Stomach (tissue), 9 donors: ENCODE measurements around the gene PCGF2. TPM values are rescaled to one million over a fixed set of nuclear protein-coding genes. Genes with fewer than 3 reads are reported as not detected.
"Not testable (repeated sequence)": the region's sequence is repeated elsewhere in the genome, so short reads cannot be mapped to it uniquely, and the experiment has no call there.

Experiments used
- DNase-seq, 2 donors: peaks; one replicate each; pipeline versions ENCODE4 v3.0.0 to v3.0.0-alpha.2; 2013 to 2019
- H3K27ac ChIP-seq, 5 donors: fragments of 200-600 bp in 4 of 5; sonication (generic) in 4 of 5; one replicate each; pipeline ENCODE4 v1.5.1; 2013 to 2019; ENCODE audit warnings: mild to moderate bottlenecking in 1 of 5, moderate library complexity in 1 of 5
- H3K27me3 ChIP-seq, 3 donors: fragments of 200-600 bp; sonication (generic); one replicate each; pipeline ENCODE4 v1.5.1; 2017 to 2019; ENCODE audit warnings: mixed run types in 1 of 3
- H3K36me3 ChIP-seq, 4 donors: fragments of 200-600 bp; sonication (generic); 1 replicate in 3 of 4; 2 replicates in 1 of 4; pipeline ENCODE4 v1.5.1; 2016 to 2019
- H3K4me1 ChIP-seq, 4 donors: fragments of 200-600 bp; sonication (generic); one replicate each; pipeline ENCODE4 v1.5.1; 2016 to 2019
- H3K4me3 ChIP-seq, 4 donors: fragments of 200-600 bp; sonication (generic) in 3 of 4; one replicate each; pipeline ENCODE4 v1.5.1; 2016 to 2019; ENCODE audit warnings: mild to moderate bottlenecking in 1 of 4
- H3K9me3 ChIP-seq, 4 donors: fragments of 200-600 bp; sonication (generic); one replicate each; pipeline ENCODE4 v1.5.1; 2016 to 2019
- EP300 ChIP-seq: sonication (generic); formaldehyde crosslinking; IDR thresholded peaks from one replicate; pipeline ENCODE4 v1.6.1; 2017; ENCODE audit warnings: antibody characterized with exemption
- POLR2A ChIP-seq, 4 donors: fragments of 450-650 bp; IDR thresholded peaks; one replicate each; pipeline ENCODE4 v1.6.1; 2016; ENCODE audit warnings: antibody characterized with exemption in 4 of 4, control low read depth in 2 of 4, mild to moderate bottlenecking in 1 of 4, moderate library complexity in 1 of 4
- POLR2AphosphoS5 ChIP-seq, 3 donors: sonication (generic); formaldehyde crosslinking; IDR thresholded peaks; one replicate each; pipeline ENCODE4 v1.6.1; 2016; ENCODE audit warnings: antibody characterized with exemption in 3 of 3
- WGBS, 5 donors: extraction: QIAGEN DNeasy Blood & Tissue Kit in 3 of 5; methylation state at CpG; one replicate each; pipeline versions ENCODE4 v1.1.5 to v1.1.7; 2013 to 2018; 5-methylcytosine and 5-hydroxymethylcytosine counted together
- intact Hi-C: fragments of 100-400 bp; cut with DNase I; formaldehyde crosslinking; loops from one replicate; pipeline ENCODE4 v1.15.1; 2023; ENCODE audit warnings: low total_unique reads
- polyA plus RNA-seq, 3 donors: library from polyadenylated mRNA; stranded (reverse); fragments of 200-250 nt; gene quantifications; one replicate each; pipeline ENCODE4 v1.2.3, GENCODE V29; 2013
- total RNA-seq, 5 donors: library from RNA; depleted of rRNA; stranded (reverse); fragments of >200 nt; gene quantifications; one replicate each; pipeline versions ENCODE4 v1.1.0 to v1.2.3, GENCODE V29; 2014 to 2016
- TF ChIP-seq, protein P1 (sequence below), 7 experiments: fragments of 450-650 bp in 4 of 7; fragments of 200-600 bp in 3 of 7; sonication (generic) in 3 of 7; IDR thresholded peaks; one replicate each; pipeline ENCODE4 v1.5.1; 2016 to 2019; ENCODE audit warnings: antibody characterized with exemption in 7 of 7, control low read depth in 2 of 7, mild to moderate bottlenecking in 1 of 7
- donor health status: healthy with polysubstance abuse.
- donor health status: Bipolar disorder and iron deficiency.
- donor health status: healthy.

Gene PCGF2
- total and polyA plus RNA-seq, 8 donors = 5.8 to 62.8 (median 27.6) TPM

DNA sequence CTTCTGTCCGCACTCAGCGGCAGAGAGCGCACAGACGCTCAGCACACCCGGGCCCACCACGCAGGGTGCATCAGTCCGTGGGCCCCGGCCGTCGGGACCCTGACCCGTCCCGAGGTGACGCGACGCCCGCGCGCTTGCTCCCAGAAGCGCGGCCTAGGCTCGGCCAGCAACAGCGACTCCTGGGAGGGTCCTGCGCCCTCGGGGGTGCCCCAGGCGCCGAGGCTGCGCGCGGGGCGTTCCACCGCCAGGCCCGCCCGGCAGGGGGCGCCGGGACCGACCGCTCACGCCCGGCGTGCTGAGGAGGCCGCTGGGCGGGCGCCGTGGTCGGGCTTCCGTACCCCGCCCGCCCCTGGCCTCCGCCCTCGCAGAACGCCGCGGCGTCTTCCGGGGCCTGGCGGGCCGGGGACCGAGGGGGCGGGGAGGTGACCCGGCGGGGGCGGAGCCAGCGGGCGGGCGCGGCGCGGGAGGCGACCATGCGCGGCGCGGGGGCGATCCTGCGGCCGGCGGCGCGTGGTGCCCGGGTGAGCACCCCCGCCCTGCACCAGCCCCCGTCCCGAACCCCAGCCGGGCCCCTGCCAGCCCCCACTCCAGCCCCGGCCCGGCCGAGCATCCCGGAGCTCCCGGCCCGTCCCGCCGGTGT, 18.1 kb downstream of the PCGF2 start, which contains the start of gene CISD3:
TSS of gene CISD3 (plus strand) at position 456 of the 640 bp plus-strand sequence. CDS start at position 474, 18 bp downstream.
- Histone ChIP-seq H3K4me3 (peak within 1 kb of the TSS; percentile 83 to 85 (median 84)), H3K9me3 (no peaks in the 10 kb centered on the region), H3K27me3 (no peaks in the 10 kb centered on the region), H3K4me1 (peaks cover 48 to 89% (median 72%) of the 10 kb centered on the region in 4 donors), H3K36me3 (peaks cover 9 to 28% (median 25%) of the 10 kb centered on the region in 4 donors), H3K27ac (peak within 1 kb of the TSS; percentile 90 to 97 (median 92))
- 0 to 1% (median 0%) methylated on average over 49 to 89 of the region's 92 CpGs for WGBS, 5 donors
- TF ChIP-seq, protein P1, sequence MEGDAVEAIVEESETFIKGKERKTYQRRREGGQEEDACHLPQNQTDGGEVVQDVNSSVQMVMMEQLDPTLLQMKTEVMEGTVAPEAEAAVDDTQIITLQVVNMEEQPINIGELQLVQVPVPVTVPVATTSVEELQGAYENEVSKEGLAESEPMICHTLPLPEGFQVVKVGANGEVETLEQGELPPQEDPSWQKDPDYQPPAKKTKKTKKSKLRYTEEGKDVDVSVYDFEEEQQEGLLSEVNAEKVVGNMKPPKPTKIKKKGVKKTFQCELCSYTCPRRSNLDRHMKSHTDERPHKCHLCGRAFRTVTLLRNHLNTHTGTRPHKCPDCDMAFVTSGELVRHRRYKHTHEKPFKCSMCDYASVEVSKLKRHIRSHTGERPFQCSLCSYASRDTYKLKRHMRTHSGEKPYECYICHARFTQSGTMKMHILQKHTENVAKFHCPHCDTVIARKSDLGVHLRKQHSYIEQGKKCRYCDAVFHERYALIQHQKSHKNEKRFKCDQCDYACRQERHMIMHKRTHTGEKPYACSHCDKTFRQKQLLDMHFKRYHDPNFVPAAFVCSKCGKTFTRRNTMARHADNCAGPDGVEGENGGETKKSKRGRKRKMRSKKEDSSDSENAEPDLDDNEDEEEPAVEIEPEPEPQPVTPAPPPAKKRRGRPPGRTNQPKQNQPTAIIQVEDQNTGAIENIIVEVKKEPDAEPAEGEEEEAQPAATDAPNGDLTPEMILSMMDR (IDR thresholded peaks at IDR 0.05) = peak in 5 of 7 experiments; percentile 25 to 93 (median 73)
- TF ChIP-seq POLR2A (IDR thresholded peaks at IDR 0.05) = no peak
- TF ChIP-seq POLR2AphosphoS5 (IDR thresholded peaks at IDR 0.05) = peak in 2 of 3 donors; percentile 27 to 41
- intact Hi-C loops = no loop called here
- DNase-seq = peak; percentile 91 to 96

DNA sequence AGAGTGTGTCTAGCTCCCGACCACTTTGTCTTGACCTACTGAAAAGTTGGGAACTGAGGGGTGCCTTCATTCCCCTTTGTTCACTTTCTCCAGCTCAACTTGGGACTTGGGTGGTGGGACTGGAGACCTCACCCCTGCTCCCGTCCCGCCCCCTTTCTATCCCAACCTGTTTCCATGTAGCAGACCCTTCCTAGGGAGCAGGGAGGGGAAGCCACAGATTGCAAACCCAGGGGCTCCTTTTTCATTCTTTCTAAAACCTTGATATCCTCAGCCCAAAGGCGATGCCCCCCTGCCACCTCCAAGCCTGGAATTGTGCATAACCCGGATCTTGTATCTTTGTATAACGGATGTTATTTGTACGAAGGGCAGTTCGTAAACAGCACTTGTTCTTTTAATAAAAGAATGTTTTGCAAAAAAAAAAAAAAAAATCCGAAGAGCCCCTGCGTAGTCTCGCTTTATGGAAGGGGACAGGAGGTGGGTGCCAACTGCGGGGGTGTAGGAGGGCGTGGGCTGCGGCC, 18.7 kb downstream of the PCGF2 start:
- Histone ChIP-seq H3K27me3 (no peaks in the 10 kb centered on the region), H3K9me3 (no peaks in the 10 kb centered on the region), H3K4me3 (peak overlapping the region; percentile 83 to 85 (median 84)), H3K27ac (peak overlapping the region; percentile 78 to 97 (median 90)), H3K4me1 (peaks cover 54 to 89% (median 73%) of the 10 kb centered on the region in 4 donors), H3K36me3 (peaks cover 13 to 34% (median 29%) of the 10 kb centered on the region in 4 donors)
- intact Hi-C loops = no loop called here
- DNase-seq = no peak
- WGBS, 5 donors = 22 to 25% (median 23%) methylated on average over 14 of the region's 14 CpGs
- TF ChIP-seq, protein P1 (IDR thresholded peaks at IDR 0.05) = no peak
- TF ChIP-seq POLR2AphosphoS5 (IDR thresholded peaks at IDR 0.05) (no peak), EP300 (no peak), POLR2A (IDR thresholded peaks at IDR 0.05) (no peak)

DNA sequence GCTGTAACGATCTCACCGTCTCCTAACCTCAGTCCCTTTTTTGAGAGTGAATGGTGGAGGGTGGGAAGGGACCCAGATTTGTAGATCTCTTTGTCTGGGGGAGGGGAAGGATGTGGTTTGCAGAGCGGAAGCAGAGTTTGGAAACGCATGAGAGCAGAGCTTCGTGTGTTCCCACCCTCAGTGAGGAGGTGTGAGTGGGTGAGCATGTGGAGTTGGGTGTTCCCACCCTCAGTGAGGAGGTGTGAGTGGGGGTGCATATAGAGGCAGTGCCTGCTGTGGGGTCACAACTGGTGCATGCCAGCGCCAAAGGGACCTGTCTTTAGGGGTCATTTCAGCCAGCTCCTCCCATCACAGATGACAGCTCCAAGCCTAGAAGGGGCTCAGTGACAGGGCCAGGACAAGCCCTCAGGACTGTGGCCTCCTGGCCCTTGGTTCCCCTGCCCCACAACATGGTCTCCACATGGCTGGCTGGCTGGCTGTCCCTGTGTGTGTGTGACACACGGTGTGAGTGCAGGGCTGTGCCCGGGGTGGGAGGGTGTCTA, 19.8 kb downstream of the PCGF2 start:
- no peaks in the 10 kb centered on the region for H3K9me3 ChIP-seq
- no peaks in the 10 kb centered on the region for H3K27me3 ChIP-seq
- peak overlapping the region in 4 of 5 donors; percentile 34 to 97 (median 63) for H3K27ac ChIP-seq
- 65 to 71% (median 68%) methylated on average over 7 to 8 of the region's 8 CpGs for WGBS, 5 donors
- peak in 1 of 2 donors; percentile 70 for DNase-seq
- H3K4me3 ChIP-seq = no peak overlapping the region
- intact Hi-C loops = no loop called here
- H3K4me1 ChIP-seq = peaks cover 52 to 85% (median 69%) of the 10 kb centered on the region in 4 donors
- H3K36me3 ChIP-seq = peaks cover 13 to 29% (median 26%) of the 10 kb centered on the region in 4 donors
- TF ChIP-seq EP300 = no peak
- TF ChIP-seq, protein P1 (IDR thresholded peaks at IDR 0.05) = no peak
- no peak for TF ChIP-seq POLR2AphosphoS5 (IDR thresholded peaks at IDR 0.05)
- no peak for TF ChIP-seq POLR2A (IDR thresholded peaks at IDR 0.05)

DNA sequence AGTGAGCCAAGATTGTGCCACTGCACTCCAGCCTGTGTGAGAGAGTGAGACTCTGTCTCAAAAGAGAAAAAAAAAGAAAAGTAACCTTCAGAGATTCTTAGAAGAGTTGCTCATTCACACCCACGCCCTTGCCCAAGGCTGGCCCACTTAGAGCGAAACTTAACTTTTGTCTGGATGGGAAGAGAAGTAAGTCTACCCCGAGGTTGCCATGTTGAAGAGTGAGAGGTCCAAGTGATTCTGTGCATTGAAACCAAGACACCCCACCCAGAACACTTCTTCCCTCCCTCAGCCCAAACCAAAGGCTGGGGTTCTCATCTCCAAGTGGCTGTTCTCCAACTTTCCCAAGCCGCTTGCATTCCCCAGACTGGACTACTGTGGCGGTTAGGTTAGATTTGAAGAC, 20.4 kb downstream of the PCGF2 start:
- Histone ChIP-seq H3K27me3 (no peaks in the 10 kb centered on the region), H3K4me1 (peaks cover 46 to 79% (median 63%) of the 10 kb centered on the region in 4 donors), H3K27ac (peak overlapping the region in 4 of 5 donors; percentile 34 to 97 (median 40)), H3K4me3 (no peak overlapping the region), H3K9me3 (no peaks in the 10 kb centered on the region), H3K36me3 (peaks cover 18 to 32% (median 26%) of the 10 kb centered on the region in 4 donors)
- 74 to 85% (median 81%) methylated on average over 5 of the region's 5 CpGs for WGBS, 5 donors
- TF ChIP-seq POLR2A (IDR thresholded peaks at IDR 0.05) (no peak), EP300 (no peak), POLR2AphosphoS5 (IDR thresholded peaks at IDR 0.05) (no peak)
- TF ChIP-seq, protein P1 (IDR thresholded peaks at IDR 0.05) = no peak
- intact Hi-C loops = no loop called here
- no peak for DNase-seq

DNA sequence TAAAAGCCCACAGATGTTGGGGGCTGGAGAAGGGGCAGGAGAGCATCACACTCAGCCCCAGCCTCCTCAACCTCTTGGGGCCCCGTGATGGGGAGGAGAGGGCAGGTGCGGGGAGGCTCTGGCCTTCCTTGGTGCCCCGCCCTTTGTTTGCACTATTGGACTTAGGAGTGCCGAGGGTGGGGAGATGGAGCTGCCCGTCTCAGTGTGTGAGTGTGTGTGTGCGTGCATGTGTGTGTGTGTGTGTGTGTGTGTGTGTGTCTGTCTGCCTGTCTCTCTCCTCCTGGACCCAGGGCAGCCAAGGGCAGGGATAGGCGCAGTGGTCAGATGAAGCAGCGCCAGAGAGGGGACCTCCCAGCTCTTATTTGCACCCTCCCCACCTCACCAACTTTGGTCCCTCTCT, 22.0 kb downstream of the PCGF2 start:
- Histone ChIP-seq H3K36me3 (peaks cover 25 to 46% (median 40%) of the 10 kb centered on the region in 4 donors), H3K4me1 (peaks cover 30 to 63% (median 48%) of the 10 kb centered on the region in 4 donors)
- intact Hi-C loops, H3K9me3 ChIP-seq, H3K27me3 ChIP-seq, H3K4me3 ChIP-seq, H3K27ac ChIP-seq: not testable (repeated sequence)
- DNase-seq = peak in 1 of 2 donors; percentile 79
- WGBS, 5 donors = 20 to 43% (median 28%) methylated on average over 2 to 8 of the region's 8 CpGs
